ENCODE measurements around the gene PRR3. TPM values are rescaled to one million over a fixed set of nuclear protein-coding genes. Genes with fewer than 3 reads are reported as not detected.

The PRR3 gene, protein sequence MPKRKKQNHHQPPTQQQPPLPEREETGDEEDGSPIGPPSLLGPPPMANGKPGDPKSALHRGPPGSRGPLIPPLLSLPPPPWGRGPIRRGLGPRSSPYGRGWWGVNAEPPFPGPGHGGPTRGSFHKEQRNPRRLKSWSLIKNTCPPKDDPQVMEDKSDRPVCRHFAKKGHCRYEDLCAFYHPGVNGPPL
- total RNA-seq (2012; rRNA removed), result 7.2 TPM in 2 replicates
- 16.7 and 17.3 TPM in 2 replicates for polyA plus RNA-seq (2012; rRNA removed)
- 9.5 and 11.1 TPM in 2 replicates for polyA plus RNA-seq (2012; cell fraction: cytosol; rRNA removed)
- 8.2 and 15.9 TPM in 2 replicates for polyA plus RNA-seq (2012; cell fraction: nucleus; rRNA removed; ENCODE audit: low replicate concordance)
- percentile 85 among the genes with signal in this experiment for Bru-seq, nascent RNA
- percentile 92 among the genes with signal in this experiment for BruChase-seq, experiment 1, labeled RNA remaining after a 6-hour chase
- percentile 87 among the genes with signal in this experiment for BruChase-seq, experiment 2, labeled RNA remaining after a 2-hour chase
- long read RNA-seq, result 0 reads

DNA sequence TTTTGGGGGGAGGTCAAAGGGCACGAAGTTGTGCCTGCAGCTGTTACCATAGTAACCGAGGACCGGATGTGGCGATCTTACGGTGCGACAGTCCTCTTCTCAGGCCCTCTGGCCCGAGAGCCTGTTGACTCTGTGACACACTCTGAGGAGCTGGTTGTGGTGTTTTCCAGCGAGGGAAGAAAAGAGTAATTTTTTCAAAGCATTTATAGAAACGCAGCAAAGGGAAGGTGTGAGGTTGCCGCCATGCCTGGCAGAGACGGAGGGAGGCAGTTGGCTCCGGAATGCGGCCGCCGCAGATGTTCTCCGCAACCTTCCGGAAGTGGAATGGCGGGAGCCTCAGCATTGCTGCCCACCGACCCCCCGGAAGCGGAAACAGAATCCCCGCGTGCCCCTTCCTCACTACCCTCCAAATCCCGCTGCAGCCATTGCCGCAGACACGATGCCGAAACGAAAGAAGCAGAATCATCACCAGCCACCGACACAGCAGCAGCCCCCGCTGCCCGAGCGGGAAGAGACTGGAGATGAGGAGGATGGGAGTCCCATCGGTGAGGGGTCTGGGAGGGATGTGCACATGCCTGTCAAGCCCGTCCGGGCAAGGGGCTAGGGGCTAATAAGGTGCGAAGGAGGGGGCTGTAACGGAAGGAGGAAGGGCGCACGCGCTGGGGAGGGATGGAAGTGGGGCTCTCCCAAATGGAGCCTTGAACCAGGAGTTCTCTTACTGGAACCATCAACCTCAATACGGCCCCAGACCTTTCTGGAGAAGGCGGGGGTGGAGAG, at the start of gene PRR3:
PRR3 (plus strand) TSS at position 390 of the 777 bp plus-strand sequence; CDS start at position 440, 50 bp downstream.
- peaks cover 4% of the 10 kb centered on the region; the same call in 1 of the 2 replicates for H4K20me1 ChIP-seq (ENCODE audit: insufficient read depth, low read length)
- peak within 1 kb of the TSS; percentile 88 for H2BK5ac ChIP-seq (ENCODE audit: low read depth, low read length, poor library complexity, severe bottlenecking)
- H3K36me3 ChIP-seq (ENCODE audit: control insufficient read depth, insufficient read depth, low read length), result peaks cover 25% of the 10 kb centered on the region
- peak within 1 kb of the TSS; percentile 71 to 98 for H4K8ac ChIP-seq (ENCODE audit: low read depth in 2 of 2, low read length in 2 of 2)
- peaks cover 2% of the 10 kb centered on the region for H3K4me1 ChIP-seq (ENCODE audit: control insufficient read depth, insufficient read depth, low read length)
- peak within 1 kb of the TSS; percentile 98 for H4K5ac ChIP-seq (ENCODE audit: low read depth, low read length)
- peak within 1 kb of the TSS; percentile 88 for H3K56ac ChIP-seq (ENCODE audit: extremely low read depth, insufficient read depth, low read length)
- peak within 1 kb of the TSS; percentile 52; the same call in 1 of the 3 replicates for H2BK15ac ChIP-seq (ENCODE audit: low read depth, low read length)
- peak within 1 kb of the TSS; percentile 84; the same call in 1 of the 2 replicates for H3K23ac ChIP-seq (ENCODE audit: low read depth, low read length)
- peak within 1 kb of the TSS; percentile 96 for H3K27ac ChIP-seq (ENCODE audit: insufficient read depth, low read length)
- no peaks in the 10 kb centered on the region for H3K27me3 ChIP-seq (ENCODE audit: control insufficient read depth, insufficient read depth, low read length)
- POLR2A ChIA-PET (ENCODE audit: unreplicated experiment), result interaction anchor here (0.5 to 0.7 kb wide), 3 partner anchors 8 to 664 kb away, joined by 6 read pairs; no protein-coding TSS in a partner anchor
- H3K4me3 ChIP-seq (ENCODE audit: insufficient read depth, low read depth, low read length), result peak within 1 kb of the TSS; percentile 94
- 0 out of 2 replicates have a peak within 1 kb of the TSS, but pooled peaks have one; percentile 22 for H2BK20ac ChIP-seq (ENCODE audit: low read depth, low read length)
- peak within 1 kb of the TSS; percentile 97 for H2AFZ ChIP-seq (replicated peaks; ENCODE audit: low read length, poor library complexity)
- CTCF ChIA-PET, result interaction anchor here (0.5 to 1.1 kb wide), 2 partner anchors 16 to 1182 kb away, joined by 3 read pairs; no protein-coding TSS in a partner anchor
- H3K9me3 ChIP-seq (ENCODE audit: control insufficient read depth, insufficient read depth, low read length), result no peaks in the 10 kb centered on the region
- peak within 1 kb of the TSS; percentile 84 for H2BK120ac ChIP-seq (ENCODE audit: low read depth, low read length)
- intact Hi-C loops (cut with micrococcal nuclease) (loop anchor here (1.0 kb wide), 1 partner anchor 14 kb away; the partner anchor contains the start of gene ABCF1), in situ Hi-C loops (cut with MboI; ENCODE audit: low sequenced_read_pairs) (no loop called here), dilution Hi-C loops (cut with HindIII; ENCODE audit: low sequenced_read_pairs, unreplicated experiment) (no loop called here)
- H3K4me2 ChIP-seq (ENCODE audit: low read depth, low read length), result peak within 1 kb of the TSS; percentile 96
- H2AK9ac ChIP-seq (replicated peaks; ENCODE audit: low read depth, low read length, poor library complexity), result peak within 1 kb of the TSS; percentile 98
- H3K4ac ChIP-seq (ENCODE audit: low read depth, low read length), result peak within 1 kb of the TSS; percentile 98
- no TSS peak for BruUV-seq (replicated peaks)
- 0% methylated on average over 14 of the region's 42 CpGs; no CpG with 5 or more reads in 1 of the 2 experiments for WGBS, 2 experiments (ENCODE audit: extremely low coverage in 2 of 2, insufficient read length in 1 of 2)
- peak; percentile 88 for DNase-seq
- peak within 1 kb of the TSS; percentile 87 for H2AK5ac ChIP-seq (ENCODE audit: low read depth, low read length)
- peak within 1 kb of the TSS; percentile 97 for H3K9ac ChIP-seq (ENCODE audit: low read depth, low read length)
- peak within 1 kb of the TSS; percentile 79 for H3K18ac ChIP-seq (ENCODE audit: low read depth, low read length)
- ATAC-seq (ENCODE audit: low read depth), result peak; percentile 67
- peak within 1 kb of the TSS; percentile 95 for H3K14ac ChIP-seq (replicated peaks; ENCODE audit: low read depth, low read length)
- peaks cover 14 to 76% of the 10 kb centered on the region in 2 experiments for H3K79me1 ChIP-seq (ENCODE audit: low read depth in 1 of 2, low read length in 2 of 2)
- H3K9me1 ChIP-seq (ENCODE audit: insufficient read depth, low read length), result peaks cover 6% of the 10 kb centered on the region; the same call in 1 of the 2 replicates
- H4K91ac ChIP-seq (ENCODE audit: insufficient read depth, low read depth, low read length), result peak within 1 kb of the TSS; percentile 91
- TF ChIP-seq FOS (IDR thresholded peaks at IDR 0.05; ENCODE audit: low read depth, low read length), result 0 out of 2 replicates have a peak, but pooled peaks have one; percentile 2
- no peak for TF ChIP-seq CEBPB (IDR thresholded peaks at IDR 0.05; ENCODE audit: low read depth, low read length)
- no peak for TF ChIP-seq SMC3 (IDR thresholded peaks at IDR 0.05; ENCODE audit: low read depth, low read length)
- TF ChIP-seq BHLHE40 (IDR thresholded peaks at IDR 0.05; ENCODE audit: low read depth, low read length), result no peak
- peak; percentile 24 for TF ChIP-seq MAFK (IDR thresholded peaks at IDR 0.05; ENCODE audit: low read depth, low read length)
- TF ChIP-seq ELK1 (IDR thresholded peaks at IDR 0.05; ENCODE audit: borderline replicate concordance, low read depth, low read length), result no peak
- TF ChIP-seq MAZ (IDR thresholded peaks at IDR 0.05; ENCODE audit: borderline replicate concordance, low read depth, low read length), result peak; percentile 86; the same call in 1 of the 2 replicates
- no peak for TF ChIP-seq RAD21 (IDR thresholded peaks at IDR 0.05; ENCODE audit: low read length)
- no peak for TF ChIP-seq RFX5 (IDR thresholded peaks at IDR 0.05; ENCODE audit: low read depth, low read length)
- no peak for TF ChIP-seq RCOR1 (IDR thresholded peaks at IDR 0.05; ENCODE audit: insufficient replicate concordance, low read length)
- TF ChIP-seq, protein P1, sequence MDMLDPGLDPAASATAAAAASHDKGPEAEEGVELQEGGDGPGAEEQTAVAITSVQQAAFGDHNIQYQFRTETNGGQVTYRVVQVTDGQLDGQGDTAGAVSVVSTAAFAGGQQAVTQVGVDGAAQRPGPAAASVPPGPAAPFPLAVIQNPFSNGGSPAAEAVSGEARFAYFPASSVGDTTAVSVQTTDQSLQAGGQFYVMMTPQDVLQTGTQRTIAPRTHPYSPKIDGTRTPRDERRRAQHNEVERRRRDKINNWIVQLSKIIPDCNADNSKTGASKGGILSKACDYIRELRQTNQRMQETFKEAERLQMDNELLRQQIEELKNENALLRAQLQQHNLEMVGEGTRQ (IDR thresholded peaks at IDR 0.05; ENCODE audit: low read depth, low read length), result peak; percentile 55; the same call in 1 of the 2 replicates
- TF ChIP-seq CHD1 (IDR thresholded peaks at IDR 0.05; ENCODE audit: low read depth, low read length), result no peak
